Measurements from ENCODE around the gene TSC22D3. TPM values are rescaled to one million over a fixed set of nuclear protein-coding genes. Genes with fewer than 3 reads are reported as not detected.

Gene TSC22D3
- total RNA-seq, 1 donor from 2014 or later = 32.9 TPM

DNA sequence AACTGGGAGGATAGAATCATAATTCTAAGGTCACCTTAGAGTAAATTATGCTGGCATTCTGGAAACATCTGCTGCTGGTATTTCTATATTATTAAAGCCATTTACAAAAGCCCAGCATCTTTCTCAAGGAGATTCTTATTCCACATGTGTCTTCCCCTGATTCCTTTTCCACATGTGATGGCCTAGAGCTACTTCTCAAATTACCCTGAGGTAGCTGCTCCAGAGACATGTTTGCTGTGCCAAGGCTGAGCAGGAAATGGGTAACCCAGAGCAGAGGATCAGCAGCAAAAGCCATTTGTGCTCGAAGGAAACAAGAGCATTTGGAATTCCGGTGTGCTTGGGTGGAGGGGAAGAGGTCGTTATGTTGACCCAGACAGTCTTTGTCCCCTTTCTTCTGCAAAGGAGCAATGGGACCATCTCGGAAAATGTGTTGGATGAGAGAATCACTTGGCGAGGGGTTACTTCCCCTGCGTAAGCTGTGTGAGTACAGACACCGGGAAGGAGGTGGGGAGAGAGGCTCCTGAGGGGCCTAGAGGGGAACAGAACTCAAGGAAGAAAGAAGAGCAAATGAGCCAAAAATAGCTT, 24.6 kb downstream of the TSC22D3 start:
- no peak for DNase-seq (ENCODE audit: low read depth)
- no peak overlapping the region for H3K4me3 ChIP-seq (ENCODE audit: low read depth, low read length)
- TF ChIP-seq, protein P1, sequence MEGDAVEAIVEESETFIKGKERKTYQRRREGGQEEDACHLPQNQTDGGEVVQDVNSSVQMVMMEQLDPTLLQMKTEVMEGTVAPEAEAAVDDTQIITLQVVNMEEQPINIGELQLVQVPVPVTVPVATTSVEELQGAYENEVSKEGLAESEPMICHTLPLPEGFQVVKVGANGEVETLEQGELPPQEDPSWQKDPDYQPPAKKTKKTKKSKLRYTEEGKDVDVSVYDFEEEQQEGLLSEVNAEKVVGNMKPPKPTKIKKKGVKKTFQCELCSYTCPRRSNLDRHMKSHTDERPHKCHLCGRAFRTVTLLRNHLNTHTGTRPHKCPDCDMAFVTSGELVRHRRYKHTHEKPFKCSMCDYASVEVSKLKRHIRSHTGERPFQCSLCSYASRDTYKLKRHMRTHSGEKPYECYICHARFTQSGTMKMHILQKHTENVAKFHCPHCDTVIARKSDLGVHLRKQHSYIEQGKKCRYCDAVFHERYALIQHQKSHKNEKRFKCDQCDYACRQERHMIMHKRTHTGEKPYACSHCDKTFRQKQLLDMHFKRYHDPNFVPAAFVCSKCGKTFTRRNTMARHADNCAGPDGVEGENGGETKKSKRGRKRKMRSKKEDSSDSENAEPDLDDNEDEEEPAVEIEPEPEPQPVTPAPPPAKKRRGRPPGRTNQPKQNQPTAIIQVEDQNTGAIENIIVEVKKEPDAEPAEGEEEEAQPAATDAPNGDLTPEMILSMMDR (conservative IDR thresholded peaks at IDR 0.05; ENCODE audit: low read depth, low read length) = no peak

DNA sequence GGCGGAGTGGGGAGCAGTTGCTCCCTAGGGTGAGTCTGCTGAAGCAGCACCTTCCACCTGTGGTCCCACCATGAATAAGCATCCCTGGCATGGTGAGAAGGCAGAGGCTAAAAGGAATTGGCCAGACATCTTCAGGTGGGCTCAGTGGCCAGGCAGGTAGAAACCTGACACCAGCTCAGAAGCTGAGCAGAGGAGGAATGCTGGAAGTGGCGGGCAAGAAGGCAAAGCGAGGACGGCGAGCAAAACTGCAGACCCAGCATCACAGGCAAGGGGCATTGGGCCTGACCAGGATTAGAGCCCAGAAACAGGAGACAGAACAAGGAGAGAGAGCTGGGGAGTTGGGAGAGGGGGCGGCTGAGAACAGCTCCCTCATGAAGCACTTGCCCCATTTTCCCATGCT, 25.3 kb downstream of the TSC22D3 start:
- H3K4me3 ChIP-seq (ENCODE audit: low read depth, low read length) = no peak overlapping the region
- TF ChIP-seq, protein P1 (conservative IDR thresholded peaks at IDR 0.05; ENCODE audit: low read depth, low read length) = no peak
- no peak for DNase-seq (ENCODE audit: low read depth)

DNA sequence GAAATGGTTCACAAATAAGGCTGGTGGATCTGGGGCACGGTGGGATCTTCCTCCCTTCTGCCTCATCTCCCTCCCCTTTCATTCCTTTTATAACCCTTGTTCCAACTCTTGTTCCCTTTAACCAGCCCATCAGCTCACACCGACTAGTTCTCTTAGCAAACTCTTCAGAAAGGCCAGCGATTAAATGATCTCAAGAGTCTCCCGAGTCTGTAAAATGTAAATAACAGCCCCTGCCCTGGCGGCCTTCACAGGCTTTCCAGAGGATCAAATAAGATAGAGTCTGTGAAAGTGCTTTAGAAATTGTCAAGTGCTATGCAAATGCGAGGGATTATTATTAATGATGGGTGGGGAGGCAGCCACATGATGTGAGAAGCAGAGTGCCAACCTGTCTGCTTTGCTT, 27.1 kb downstream of the TSC22D3 start:
- H3K4me3 ChIP-seq (ENCODE audit: low read depth, low read length) = no peak overlapping the region
- TF ChIP-seq, protein P1 (conservative IDR thresholded peaks at IDR 0.05; ENCODE audit: low read depth, low read length) = no peak
- no peak for DNase-seq (ENCODE audit: low read depth)

DNA sequence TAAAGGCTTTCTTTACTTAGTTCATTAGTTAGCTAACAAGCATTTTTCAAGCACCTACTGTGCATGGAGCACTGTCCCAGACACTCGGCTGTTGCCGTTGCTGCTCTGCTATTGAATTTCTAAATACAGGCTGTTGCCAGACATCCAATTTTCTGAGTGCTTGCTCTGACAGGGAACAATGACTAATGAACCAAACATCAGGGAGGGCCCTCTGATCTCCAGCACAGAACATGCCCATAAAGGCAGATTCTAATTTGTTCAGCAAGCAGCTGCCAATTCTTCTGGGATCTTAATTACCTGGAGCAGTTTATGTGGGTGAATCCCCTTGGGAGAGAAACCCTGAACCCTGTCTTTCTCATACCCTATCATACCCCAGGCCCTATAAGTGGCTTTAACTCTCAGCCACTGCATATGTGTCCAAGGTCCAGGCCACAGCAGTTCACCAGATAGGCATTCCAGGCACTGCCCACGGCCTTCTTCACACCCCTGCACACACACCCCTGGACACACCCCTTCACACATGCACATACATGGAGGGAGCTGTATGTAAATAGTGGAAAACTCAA, 27.9 kb downstream of the TSC22D3 start:
- no peak for DNase-seq (ENCODE audit: low read depth)
- TF ChIP-seq, protein P1 (conservative IDR thresholded peaks at IDR 0.05; ENCODE audit: low read depth, low read length) = no peak
- no peak overlapping the region for H3K4me3 ChIP-seq (ENCODE audit: low read depth, low read length)

DNA sequence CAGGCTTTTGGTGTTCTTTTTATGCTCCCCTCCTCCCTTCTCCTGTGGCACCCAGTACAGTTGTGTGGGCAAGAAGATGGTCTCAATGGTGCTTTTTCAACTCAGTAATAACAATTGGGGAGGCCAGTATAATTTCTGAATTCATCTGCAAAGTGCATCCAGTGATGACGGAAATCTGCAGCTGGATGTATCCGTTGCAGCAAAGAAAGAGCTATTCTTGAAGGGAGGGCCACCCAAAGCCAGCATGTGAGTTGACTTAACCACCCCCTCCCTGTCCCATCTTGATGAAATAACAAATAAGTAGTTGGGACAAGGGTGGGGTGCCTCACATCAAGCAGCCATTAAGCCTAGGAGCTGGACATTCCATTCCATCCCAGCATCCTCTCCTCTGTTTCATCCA, 30.7 kb downstream of the TSC22D3 start:
- H3K4me3 ChIP-seq (ENCODE audit: low read depth, low read length) = no peak overlapping the region
- DNase-seq (ENCODE audit: low read depth) = no peak
- TF ChIP-seq, protein P1 (conservative IDR thresholded peaks at IDR 0.05; ENCODE audit: low read depth, low read length) = no peak

DNA sequence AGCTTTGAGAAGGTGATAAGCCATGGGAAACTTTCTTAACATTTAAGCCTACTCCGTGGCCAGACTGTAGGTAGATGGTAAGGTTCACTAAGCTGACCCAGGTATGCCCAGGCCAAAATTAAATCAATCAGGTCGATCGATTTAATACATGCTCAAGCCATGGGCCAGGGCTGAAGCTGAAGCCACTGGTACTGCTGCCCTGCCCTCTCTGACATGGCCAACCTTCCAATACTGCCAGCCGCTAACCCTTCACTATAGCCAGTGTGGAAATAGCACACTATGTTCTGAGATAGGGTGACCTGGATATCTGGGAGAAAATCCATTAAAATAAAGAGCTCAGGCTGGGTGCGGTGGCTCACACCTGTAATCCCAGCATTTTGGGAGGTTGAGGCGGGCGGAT, 31.6 kb downstream of the TSC22D3 start:
- no peak for DNase-seq (ENCODE audit: low read depth)
- H3K4me3 ChIP-seq (ENCODE audit: low read depth, low read length) = no peak overlapping the region
- TF ChIP-seq, protein P1 (conservative IDR thresholded peaks at IDR 0.05; ENCODE audit: low read depth, low read length) = no peak

DNA sequence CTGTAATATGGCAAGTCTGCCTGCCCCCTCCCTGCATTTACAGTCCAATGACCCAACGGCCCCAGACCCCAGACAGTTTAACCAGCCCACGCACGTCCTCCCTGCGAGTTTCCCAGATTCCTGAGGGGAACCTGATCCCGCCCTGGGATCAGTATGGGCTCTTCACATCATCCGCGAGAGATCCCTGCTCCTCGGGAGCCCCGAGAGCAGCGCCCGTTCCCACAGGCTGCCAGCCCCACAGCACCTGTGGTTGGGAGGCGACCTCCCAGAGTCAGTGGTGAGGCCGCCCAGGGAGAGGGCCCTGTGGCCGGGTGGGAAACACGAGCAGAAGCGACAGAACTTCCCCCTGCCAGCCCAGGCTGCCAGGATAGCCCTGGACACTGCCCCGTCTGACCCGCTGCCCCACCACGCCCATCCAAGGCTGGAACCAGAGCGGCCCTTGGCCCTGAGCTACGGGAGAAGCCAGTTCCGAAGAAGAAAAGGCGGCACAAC, 32.8 kb downstream of the TSC22D3 start:
- no peak for DNase-seq (ENCODE audit: low read depth)
- TF ChIP-seq, protein P1 (conservative IDR thresholded peaks at IDR 0.05; ENCODE audit: low read depth, low read length) = no peak
- H3K4me3 ChIP-seq (ENCODE audit: low read depth, low read length) = peak overlapping the region; percentile 43

Measured in epithelial cell of proximal tubule (primary cell).